ENCODE measurements around the gene RPAIN. TPM values are rescaled to one million over a fixed set of nuclear protein-coding genes. Genes with fewer than 3 reads are reported as not detected.

RPAIN gene
- total and polyA plus RNA-seq, 2 of the 13 experiments (the other 11 are each of a cell fraction or from before 2014, with no cell fraction given), result 42.1 to 58.5 TPM

DNA sequence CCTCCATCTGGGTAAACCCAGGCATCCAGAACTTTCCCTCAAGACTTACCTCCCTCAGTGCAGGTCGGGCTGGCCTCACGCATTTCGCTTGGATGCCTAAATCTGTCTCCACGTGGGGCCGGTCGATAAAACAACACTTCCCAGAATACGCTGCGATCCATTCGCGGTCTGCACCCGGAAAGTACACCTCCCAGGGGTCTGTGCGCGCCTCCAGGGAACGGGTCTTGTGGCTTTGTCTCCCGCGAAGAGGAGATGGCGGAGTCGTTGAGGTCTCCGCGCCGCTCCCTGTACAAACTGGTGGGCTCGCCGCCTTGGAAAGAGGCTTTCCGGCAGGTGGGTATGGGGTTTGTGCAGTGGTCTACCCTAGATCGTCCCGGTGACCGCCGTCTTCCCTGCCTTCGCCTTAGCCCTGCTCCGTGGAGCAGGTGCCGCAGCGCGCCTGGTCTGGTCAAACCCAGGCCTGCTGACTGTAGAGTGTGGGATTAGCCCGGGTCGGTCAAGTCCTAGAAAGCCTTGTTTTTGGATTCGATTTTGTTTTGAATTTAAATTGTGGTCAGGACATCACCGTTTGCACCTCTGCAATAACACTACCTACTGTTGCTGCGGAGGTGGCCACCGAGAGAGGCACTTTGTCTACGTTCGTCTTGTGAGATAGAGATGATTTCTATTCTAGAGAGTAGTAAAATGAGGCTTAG lies at the start of gene RPAIN (continued):
- TF ChIP-seq ZNF850 (CRISPR knock-in tag; conservative IDR thresholded peaks at IDR 0.05), result no peak
- TF ChIP-seq CC2D1A (CRISPR knock-in tag; IDR thresholded peaks at IDR 0.05), result peak; percentile 35; the same call in 1 of the 2 replicates
- no peak for TF ChIP-seq ZNF775 (CRISPR knock-in tag; IDR thresholded peaks at IDR 0.05; ENCODE audit: borderline replicate concordance)
- peak; percentile 25; the same call in 1 of the 2 replicates for TF ChIP-seq KMT2A (CRISPR knock-in tag; IDR thresholded peaks at IDR 0.05)
- TF ChIP-seq SCMH1 (CRISPR knock-in tag; IDR thresholded peaks at IDR 0.05; ENCODE audit: borderline replicate concordance), result no peak
- peak; percentile 75; the same call in 1 of the 2 replicates for TF ChIP-seq ZNF703 (CRISPR knock-in tag; IDR thresholded peaks at IDR 0.05; ENCODE audit: borderline replicate concordance)
- peak; percentile 41; the same call in 1 of the 2 replicates for TF ChIP-seq ZSCAN9 (CRISPR knock-in tag; IDR thresholded peaks at IDR 0.05; ENCODE audit: borderline replicate concordance)
- TF ChIP-seq ZNF274 (CRISPR knock-in tag; IDR thresholded peaks at IDR 0.05), result no peak; the same call in 1 of the 2 replicates
- 0 out of 2 replicates have a peak, but pooled peaks have one; percentile 20 for TF ChIP-seq ZNF292 (CRISPR knock-in tag; IDR thresholded peaks at IDR 0.05; ENCODE audit: borderline replicate concordance, low read depth)
- peak; percentile 100 for TF ChIP-seq THAP7 (CRISPR knock-in tag; IDR thresholded peaks at IDR 0.05)
- peak; percentile 94 for TF ChIP-seq THAP11 (CRISPR knock-in tag; IDR thresholded peaks at IDR 0.05)
- 0 out of 2 replicates have a peak, but pooled peaks have one; percentile 13 for TF ChIP-seq ZNF335 (CRISPR knock-in tag; IDR thresholded peaks at IDR 0.05)
- TF ChIP-seq ZNF570 (CRISPR knock-in tag; IDR thresholded peaks at IDR 0.05; ENCODE audit: borderline replicate concordance), result no peak
- peak; percentile 44; the same call in 1 of the 2 replicates for TF ChIP-seq ELF3 (CRISPR knock-in tag; IDR thresholded peaks at IDR 0.05)
- TF ChIP-seq KLF9 (CRISPR knock-in tag; IDR thresholded peaks at IDR 0.05; ENCODE audit: low read depth), result 0 out of 2 replicates have a peak, but pooled peaks have one; percentile 31
- TF ChIP-seq, protein P1, sequence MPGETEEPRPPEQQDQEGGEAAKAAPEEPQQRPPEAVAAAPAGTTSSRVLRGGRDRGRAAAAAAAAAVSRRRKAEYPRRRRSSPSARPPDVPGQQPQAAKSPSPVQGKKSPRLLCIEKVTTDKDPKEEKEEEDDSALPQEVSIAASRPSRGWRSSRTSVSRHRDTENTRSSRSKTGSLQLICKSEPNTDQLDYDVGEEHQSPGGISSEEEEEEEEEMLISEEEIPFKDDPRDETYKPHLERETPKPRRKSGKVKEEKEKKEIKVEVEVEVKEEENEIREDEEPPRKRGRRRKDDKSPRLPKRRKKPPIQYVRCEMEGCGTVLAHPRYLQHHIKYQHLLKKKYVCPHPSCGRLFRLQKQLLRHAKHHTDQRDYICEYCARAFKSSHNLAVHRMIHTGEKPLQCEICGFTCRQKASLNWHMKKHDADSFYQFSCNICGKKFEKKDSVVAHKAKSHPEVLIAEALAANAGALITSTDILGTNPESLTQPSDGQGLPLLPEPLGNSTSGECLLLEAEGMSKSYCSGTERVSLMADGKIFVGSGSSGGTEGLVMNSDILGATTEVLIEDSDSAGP (CRISPR knock-in tag; IDR thresholded peaks at IDR 0.05; ENCODE audit: borderline replicate concordance), result peak; percentile 55; the same call in 1 of the 2 replicates
- TF ChIP-seq SSRP1 (CRISPR knock-in tag; IDR thresholded peaks at IDR 0.05), result peak; percentile 16; the same call in 1 of the 2 replicates
- TF ChIP-seq ZFX (CRISPR knock-in tag; IDR thresholded peaks at IDR 0.05; ENCODE audit: low read depth), result peak; percentile 75
- TF ChIP-seq ZNF780A (CRISPR knock-in tag; IDR thresholded peaks at IDR 0.05), result no peak
- TF ChIP-seq RBM39 (IDR thresholded peaks at IDR 0.05; ENCODE audit: low read depth, low read length, poor library complexity, severe bottlenecking), result no peak
- TF ChIP-seq U2AF1 (optimal IDR thresholded peaks at IDR 0.05; ENCODE audit: low read depth, low read length), result no peak
- TF ChIP-seq TAF15 (IDR thresholded peaks at IDR 0.05; ENCODE audit: low read depth, low read length, poor library complexity, severe bottlenecking), result no peak
- no peak for TF ChIP-seq POLR2AphosphoS2 (IDR thresholded peaks at IDR 0.05; ENCODE audit: low read depth, low read length)
- TF ChIP-seq ZNF264 (CRISPR knock-in tag; IDR thresholded peaks at IDR 0.05), result no peak
- TF ChIP-seq ZNF251 (CRISPR knock-in tag; IDR thresholded peaks at IDR 0.05), result no peak
- peak; percentile 68 for TF ChIP-seq YEATS4 (CRISPR knock-in tag; IDR thresholded peaks at IDR 0.05; ENCODE audit: borderline replicate concordance)
- TF ChIP-seq ZNF782 (CRISPR knock-in tag; IDR thresholded peaks at IDR 0.05; ENCODE audit: borderline replicate concordance), result peak; percentile 19; the same call in 1 of the 2 replicates
- TF ChIP-seq SKI (IDR thresholded peaks at IDR 0.05; ENCODE audit: partially characterized antibody), result no peak
- peak; percentile 35; the same call in 1 of the 2 replicates for TF ChIP-seq SALL1 (CRISPR knock-in tag; IDR thresholded peaks at IDR 0.05)
- no peak for TF ChIP-seq TRIM24 (CRISPR knock-in tag; IDR thresholded peaks at IDR 0.05)
